Body of pancreas (tissue), 4 donors: Measurements from ENCODE around the gene TEX14. TPM values are rescaled to one million over a fixed set of nuclear protein-coding genes. Genes with fewer than 3 reads are reported as not detected.
"Not testable (repeated sequence)": the region's sequence is repeated elsewhere in the genome, so short reads cannot be mapped to it uniquely, and the experiment has no call there.

Source experiments
- ATAC-seq: fragments of 150-250 bp; one replicate; pipeline ENCODE4 v1.9.1; 2016
- DNase-seq, 4 donors: peaks; one replicate each; pipeline ENCODE4 v3.0.0-alpha.2; 2019
- H3K27ac ChIP-seq, 4 donors: fragments of 200-600 bp; sonication (generic); 1 replicate in 3 of 4; 2 replicates in 1 of 4; pipeline versions ENCODE4 v1.5.1 to v1.6.1; 2016 to 2019; ENCODE audit warnings: mild to moderate bottlenecking in 1 of 4, mixed read lengths in 1 of 4, moderate library complexity in 1 of 4
- H3K27me3 ChIP-seq, 2 donors: fragments of 200-600 bp; sonication (generic); one replicate each; pipeline ENCODE4 v1.6.0; 2016; ENCODE audit warnings: mild to moderate bottlenecking in 1 of 2
- H3K36me3 ChIP-seq, 2 donors: fragments of 200-600 bp; sonication (generic); replicated peaks in 1 of 2; 2 replicates each; pipeline ENCODE4 v1.5.1; 2016; ENCODE audit warnings: low read depth in 2 of 2; ENCODE audit not compliant: insufficient read depth in 1 of 2
- H3K4me1 ChIP-seq: fragments of 200-600 bp; sonication (generic); one replicate; pipeline ENCODE4 v1.6.0; 2016
- H3K4me3 ChIP-seq, 2 donors: fragments of 200-600 bp; sonication (generic); 1 replicate in 1 of 2; 2 replicates in 1 of 2; pipeline ENCODE4 v1.5.1; 2016 to 2019
- H3K9me3 ChIP-seq, 3 donors: fragments of 200-600 bp; sonication (generic); 1 replicate in 2 of 3; 2 replicates in 1 of 3; pipeline ENCODE4 v1.5.1; 2016
- CTCF ChIP-seq, 7 experiments: fragments of 450-650 bp in 4 of 7; fragments of 200-600 bp in 3 of 7; sonication (generic) in 3 of 7; IDR thresholded peaks; one replicate each; pipeline ENCODE4 v1.5.1; 2016 to 2019; ENCODE audit warnings: antibody characterized with exemption in 7 of 7
- POLR2A ChIP-seq, 3 donors: fragments of 450-650 bp; IDR thresholded peaks; one replicate each; pipeline ENCODE4 v1.6.1; 2016; ENCODE audit warnings: antibody characterized with exemption in 3 of 3, mild to moderate bottlenecking in 2 of 3
- WGBS, 2 donors: methylation state at CpG; one replicate each; pipeline ENCODE4 v1.1.5; 2017; 5-methylcytosine and 5-hydroxymethylcytosine counted together
- intact Hi-C: fragments of 100-400 bp; cut with DNase I; formaldehyde crosslinking; loops from one replicate; pipeline ENCODE4 v1.15.1; 2023
- total RNA-seq, 2 donors: library from RNA; depleted of rRNA; stranded (reverse); fragments of >200 nt; gene quantifications; one replicate each; pipeline ENCODE4 v1.1.0, GENCODE V29; 2016

The TEX14 gene
- total RNA-seq, 2 donors from 2014 or later: 0.26 TPM; not detected in 1

DNA sequence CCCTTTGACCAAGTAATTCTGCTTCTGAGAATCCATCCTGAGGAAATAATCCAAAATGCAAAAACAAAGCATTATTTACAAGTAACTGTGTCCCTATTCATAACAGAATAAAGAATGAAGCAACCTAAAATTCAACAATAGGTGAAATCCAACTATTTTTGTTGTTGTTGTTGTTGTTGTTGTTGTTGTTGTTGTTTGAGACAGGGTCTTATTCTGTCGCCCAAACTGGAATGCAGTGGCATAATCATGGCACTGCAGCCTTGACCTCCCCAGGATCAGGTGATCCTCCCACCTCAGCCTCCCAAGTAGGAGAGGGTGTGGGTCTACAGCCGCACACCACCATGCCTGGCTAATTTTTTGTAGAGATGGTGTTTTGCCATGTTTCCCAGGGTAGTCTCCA is 101.5 kb downstream of the TEX14 start:
- intact Hi-C loops: no loop called here
- 65 to 78% methylated on average over 2 of the region's 2 CpGs for WGBS, 2 donors
- Histone ChIP-seq H3K27me3 (no peaks in the 10 kb centered on the region), H3K4me3 (no peak overlapping the region), H3K36me3 (no peaks in the 10 kb centered on the region), H3K9me3 (no peaks in the 10 kb centered on the region), H3K4me1 (no peaks in the 10 kb centered on the region), H3K27ac (no peak overlapping the region)
- no peak for DNase-seq
- no peak for TF ChIP-seq CTCF (IDR thresholded peaks at IDR 0.05)
- no peak for TF ChIP-seq POLR2A (IDR thresholded peaks at IDR 0.05)
- no peak for ATAC-seq

DNA sequence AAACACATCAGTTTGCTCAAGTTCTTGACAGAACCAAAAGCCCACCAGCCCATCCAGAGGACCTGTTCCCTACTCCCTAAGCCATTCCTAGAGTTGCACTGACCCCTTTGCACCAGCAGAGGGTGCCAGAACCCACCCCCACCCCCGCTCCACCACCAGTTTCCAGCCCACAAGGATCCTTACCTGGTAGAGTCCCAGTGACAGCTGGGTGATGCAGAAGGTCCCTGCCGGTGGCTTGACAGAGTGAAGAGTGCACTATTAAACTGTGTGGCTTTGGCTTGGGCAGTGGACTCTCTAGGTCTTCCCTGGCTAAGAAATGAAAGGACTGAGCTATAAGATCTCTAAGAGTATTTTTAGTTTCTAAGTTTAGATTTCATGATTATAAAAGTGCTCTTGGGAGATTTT is 104.1 kb downstream of the TEX14 start:
- WGBS, 2 donors: 0% methylated on average over 1 to 2 of the region's 2 CpGs
- Histone ChIP-seq H3K4me3 (no peak overlapping the region), H3K9me3 (no peaks in the 10 kb centered on the region), H3K36me3 (no peaks in the 10 kb centered on the region), H3K27me3 (no peaks in the 10 kb centered on the region), H3K27ac (no peak overlapping the region), H3K4me1 (no peaks in the 10 kb centered on the region)
- TF ChIP-seq POLR2A (IDR thresholded peaks at IDR 0.05) (no peak), CTCF (IDR thresholded peaks at IDR 0.05) (peak; percentile 71 to 92 (median 86))
- peak; percentile 54 to 65 (median 60) for DNase-seq
- intact Hi-C loops: loop anchor here (5.0 kb wide), 1 partner anchor 420 kb away; no protein-coding TSS in a partner anchor
- peak; percentile 82 for ATAC-seq

DNA sequence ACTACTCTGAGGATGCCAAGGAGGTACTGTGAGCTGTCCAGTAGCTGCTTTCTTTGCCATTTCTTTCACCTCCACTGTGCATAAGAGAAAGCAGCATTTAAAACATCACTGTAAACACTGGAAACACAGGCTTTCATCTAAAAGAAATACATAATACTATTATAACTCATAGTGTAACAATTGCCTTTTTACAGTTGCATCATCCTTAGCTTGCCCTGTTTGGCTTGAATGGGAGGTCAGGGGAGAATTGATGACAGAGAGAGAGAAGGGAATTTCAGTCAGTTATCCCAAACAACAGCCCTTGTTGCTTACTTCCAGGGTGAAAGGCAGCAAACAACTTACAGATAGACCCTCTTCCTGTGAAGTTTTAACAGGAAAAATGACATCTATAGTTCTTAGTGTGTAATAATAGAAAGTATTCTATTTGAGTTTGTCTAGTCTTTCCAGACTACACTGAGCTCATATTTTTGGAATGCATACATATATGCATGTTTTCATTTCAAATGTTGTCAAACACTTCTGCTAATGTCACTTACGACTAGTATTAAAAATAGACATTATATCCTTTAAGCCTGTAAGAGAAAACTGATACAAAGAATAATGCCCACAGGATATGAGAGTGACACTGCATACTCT is 105.7 kb downstream of the TEX14 start:
- ATAC-seq (no peak), DNase-seq (no peak)
- Histone ChIP-seq H3K4me1 (no peaks in the 10 kb centered on the region), H3K4me3 (no peak overlapping the region), H3K36me3 (no peaks in the 10 kb centered on the region), H3K27ac (no peak overlapping the region), H3K27me3 (no peaks in the 10 kb centered on the region), H3K9me3 (no peaks in the 10 kb centered on the region)
- TF ChIP-seq POLR2A (IDR thresholded peaks at IDR 0.05) (no peak), CTCF (IDR thresholded peaks at IDR 0.05) (no peak)
- intact Hi-C loops: loop anchor here (5.0 kb wide), 1 partner anchor 421 kb away; no protein-coding TSS in a partner anchor
- 66 to 77% methylated on average over 1 of the region's 1 CpG for WGBS, 2 donors

DNA sequence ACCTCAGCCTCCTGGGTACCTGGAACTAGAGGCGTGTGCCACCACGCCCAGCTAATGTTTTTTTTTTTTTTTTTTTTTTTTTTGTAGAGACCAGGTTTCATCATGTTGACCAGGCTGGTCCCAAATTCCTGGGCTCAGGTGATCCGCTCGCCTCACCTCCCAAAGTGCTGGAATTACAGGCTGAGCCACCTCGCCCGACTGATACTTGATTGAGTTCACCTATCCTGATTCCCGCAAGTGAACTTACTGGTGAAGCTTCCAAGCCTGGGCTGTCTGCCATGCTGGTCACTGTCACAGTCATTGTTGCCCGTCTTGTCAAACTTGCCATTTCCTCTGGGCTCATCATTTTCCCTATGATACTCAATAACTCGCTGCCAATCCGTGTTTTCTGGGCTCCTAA is 106.3 kb downstream of the TEX14 start:
- Histone ChIP-seq H3K4me1 (no peaks in the 10 kb centered on the region), H3K27me3 (no peaks in the 10 kb centered on the region), H3K4me3 (no peak overlapping the region), H3K27ac (no peak overlapping the region), H3K9me3 (no peaks in the 10 kb centered on the region), H3K36me3 (no peaks in the 10 kb centered on the region)
- no peak for ATAC-seq
- intact Hi-C loops: loop anchor here (5.0 kb wide), 1 partner anchor 422 kb away; no protein-coding TSS in a partner anchor
- TF ChIP-seq CTCF (IDR thresholded peaks at IDR 0.05) (no peak), POLR2A (IDR thresholded peaks at IDR 0.05) (no peak)
- WGBS, 2 donors: 75 to 83% methylated on average over 8 to 10 of the region's 10 CpGs
- no peak for DNase-seq

DNA sequence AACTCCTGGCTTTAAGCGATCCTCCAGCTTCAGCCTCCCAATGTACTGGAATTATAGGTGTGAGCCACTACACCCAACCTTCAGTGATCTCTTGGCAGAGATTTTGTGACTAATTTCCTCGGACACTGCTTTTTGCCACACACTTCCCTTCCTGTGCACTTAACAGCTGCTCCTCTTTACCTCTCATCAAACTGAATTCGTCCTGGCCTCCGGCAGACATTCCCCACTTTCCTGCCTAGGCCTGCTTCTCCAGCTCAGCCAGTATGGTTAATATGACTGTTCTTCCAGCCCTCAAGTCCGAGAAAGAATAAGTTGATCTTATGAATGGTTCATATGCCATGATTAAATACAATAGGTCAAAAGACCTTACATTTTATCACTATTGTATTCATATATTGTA is 108.4 kb downstream of the TEX14 start:
- no peaks in the 10 kb centered on the region for H3K36me3 ChIP-seq
- H3K27me3 ChIP-seq: no peaks in the 10 kb centered on the region
- intact Hi-C loops: no loop called here
- DNase-seq (no peak), ATAC-seq (no peak)
- 75 to 76% methylated on average over 5 of the region's 5 CpGs for WGBS, 2 donors
- H3K4me3 ChIP-seq: no peak overlapping the region
- TF ChIP-seq CTCF (IDR thresholded peaks at IDR 0.05): no peak
- no peak for TF ChIP-seq POLR2A (IDR thresholded peaks at IDR 0.05)
- H3K4me1 ChIP-seq: no peaks in the 10 kb centered on the region
- no peaks in the 10 kb centered on the region for H3K9me3 ChIP-seq
- H3K27ac ChIP-seq: no peak overlapping the region

DNA sequence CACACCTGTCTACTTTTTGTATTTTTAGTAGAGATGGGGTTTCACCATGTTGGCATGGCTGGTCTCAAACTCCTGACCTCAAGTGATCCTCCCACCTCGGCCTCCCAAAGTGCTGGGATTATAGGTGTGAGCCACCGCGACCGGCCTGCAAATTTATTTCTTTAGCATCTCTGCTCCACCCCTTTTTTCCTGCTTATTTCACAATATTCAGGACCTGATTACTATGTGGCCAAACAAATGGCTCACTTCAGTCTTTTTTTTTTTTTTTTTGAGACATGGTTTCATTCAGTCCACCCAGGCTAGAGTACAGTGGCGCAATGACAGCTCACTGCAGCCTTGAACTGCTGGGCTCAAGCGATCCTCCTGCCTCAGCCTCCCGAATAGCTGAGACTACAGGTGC is 109.1 kb downstream of the TEX14 start:
- H3K4me3 ChIP-seq, H3K4me1 ChIP-seq, H3K27me3 ChIP-seq, H3K27ac ChIP-seq, ATAC-seq, H3K9me3 ChIP-seq, DNase-seq, H3K36me3 ChIP-seq, intact Hi-C loops: not testable (repeated sequence)
- 73 to 89% methylated on average over 7 of the region's 7 CpGs for WGBS, 2 donors
